ENCODE measurements around the gene ERC1. TPM values are rescaled to one million over a fixed set of nuclear protein-coding genes. Genes with fewer than 3 reads are reported as not detected.
A peak's percentile ranks its signal among the peaks of the same experiment; 100 is the strongest.

Gene ERC1
- total and polyA plus RNA-seq, 9 of the 15 experiments (the other 6 are each of a cell fraction or from before 2014, with no cell fraction given): 0.74 to 11.8 (median 4.8) TPM

DNA sequence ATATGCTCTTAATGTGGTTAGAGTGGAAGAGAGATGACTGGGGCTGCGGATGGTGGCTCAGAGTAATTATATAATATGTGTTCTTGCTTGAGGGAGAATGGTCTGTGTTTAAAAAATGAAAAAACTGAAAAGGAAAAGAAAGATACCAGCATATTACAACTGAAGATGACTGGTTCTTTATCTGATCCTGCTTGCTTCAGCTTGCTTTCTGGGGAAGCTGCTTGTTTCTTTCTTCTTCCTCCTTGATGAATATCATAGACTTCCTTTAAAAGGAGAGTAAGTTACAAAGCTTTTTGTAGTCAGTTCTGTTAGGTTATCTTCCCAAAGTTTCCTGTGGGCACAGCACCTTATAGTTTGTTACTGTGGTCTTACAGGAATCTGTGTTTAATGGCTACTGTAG lies 210.9 kb downstream of the ERC1 start:
- POLR2A ChIA-PET: interaction anchor here (0.9 to 1.0 kb wide), 2 partner anchors 10 to 25 kb away, joined by 3 read pairs; no protein-coding TSS in a partner anchor

DNA sequence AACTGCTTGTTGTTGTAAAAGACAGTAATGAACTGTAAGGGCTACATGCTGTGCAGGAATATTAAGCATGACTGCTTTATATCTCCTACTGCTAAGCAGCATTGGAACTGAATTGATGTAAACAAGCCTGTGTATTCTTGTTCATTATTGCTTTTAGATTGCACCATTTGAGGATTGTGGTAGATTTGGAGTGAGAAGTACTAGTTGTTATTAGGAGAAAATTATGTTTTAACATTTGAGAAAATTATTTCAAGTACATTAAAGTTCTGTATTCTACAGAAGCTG lies 212.7 kb downstream of the ERC1 start:
- Histone ChIP-seq H3K79me2 (ENCODE audit: control insufficient read depth, insufficient read depth, low read length) (no peaks in the 10 kb centered on the region), H3K27ac (ENCODE audit: extremely low read depth, low read depth, low read length) (no peak overlapping the region), H4K20me1 (replicated peaks; ENCODE audit: control insufficient read depth, insufficient read depth, low read length) (no peaks in the 10 kb centered on the region), H3K36me3 (ENCODE audit: control insufficient read depth, insufficient read depth, low read length) (no peaks in the 10 kb centered on the region), H3K4me3 (no peak overlapping the region), H3K9me1 (ENCODE audit: control insufficient read depth, insufficient read depth, low read length) (no peaks in the 10 kb centered on the region), H3K4me1 (replicated peaks in 1 of 2; ENCODE audit: control insufficient read depth in 2 of 2, insufficient read depth in 2 of 2, low read length in 2 of 2) (no peaks in the 10 kb centered on the region; a peak in 1 of 5 replicates), H3K4me2 (ENCODE audit: insufficient read depth, low read length) (no peak overlapping the region), H3K27me3 (ENCODE audit: control insufficient read depth in 2 of 2, insufficient read depth in 2 of 2, low read length in 2 of 2) (no peaks in the 10 kb centered on the region), H2AFZ (ENCODE audit: low read depth, low read length) (no peak overlapping the region), H3K9me3 (replicated peaks; ENCODE audit: control insufficient read depth, insufficient read depth, low read depth, low read length) (no peaks in the 10 kb centered on the region), H3K9ac (ENCODE audit: insufficient read depth in 1 of 2, low read depth in 2 of 2, low read length in 2 of 2) (no peak overlapping the region)
- no TSS peak for BruUV-seq (replicated peaks)
- in situ Hi-C loops (cut with MboI) (no loop called here), intact Hi-C loops (cut with micrococcal nuclease) (no loop called here)
- ChIA-PET CTCF (ENCODE audit: low intra/inter-chr PET ratio) (no interaction called here), POLR2A (interaction anchor here (0.7 kb wide), 1 partner anchor 110 kb away, joined by 3 read pairs; no protein-coding TSS in a partner anchor)
- FAIRE-seq (no peak), ATAC-seq (no peak), DNase-seq (ENCODE audit: extremely low read depth in 1 of 4, low spot score in 3 of 4) (no peak)
- TF ChIP-seq CEBPG (CRISPR knock-in tag; IDR thresholded peaks at IDR 0.05) (no peak), CEBPG (tag; conservative IDR thresholded peaks at IDR 0.05 in 1 of 2, IDR thresholded peaks at IDR 0.05 in 1 of 2) (peak in 1 of 2 experiments; percentile 31; a peak in 1 of 4 replicates), KLF13 (tag; IDR thresholded peaks at IDR 0.05; ENCODE audit: borderline replicate concordance, low read depth) (no peak)

More for the DNA sequence above, 210.9 kb downstream of the ERC1 start:
- Histone ChIP-seq H3K36me3 (ENCODE audit: control insufficient read depth, insufficient read depth, low read length) (peaks cover 6% of the 10 kb centered on the region; the same call in 1 of the 3 replicates), H4K20me1 (replicated peaks; ENCODE audit: control insufficient read depth, insufficient read depth, low read length) (no peaks in the 10 kb centered on the region), H3K27me3 (ENCODE audit: control insufficient read depth in 2 of 2, insufficient read depth in 2 of 2, low read length in 2 of 2) (no peaks in the 10 kb centered on the region), H3K9me1 (ENCODE audit: control insufficient read depth, insufficient read depth, low read length) (no peaks in the 10 kb centered on the region), H3K9ac (ENCODE audit: insufficient read depth in 1 of 2, low read depth in 2 of 2, low read length in 2 of 2) (no peak overlapping the region), H3K4me3 (no peak overlapping the region), H3K9me3 (replicated peaks; ENCODE audit: control insufficient read depth, insufficient read depth, low read depth, low read length) (peaks cover 2% of the 10 kb centered on the region; the same call in 1 of the 2 replicates), H2AFZ (ENCODE audit: low read depth, low read length) (no peak overlapping the region), H3K4me2 (ENCODE audit: insufficient read depth, low read length) (no peak overlapping the region), H3K27ac (ENCODE audit: extremely low read depth, low read depth, low read length) (peak overlapping the region; percentile 20; the same call in 1 of the 3 replicates), H3K79me2 (ENCODE audit: control insufficient read depth, insufficient read depth, low read length) (no peaks in the 10 kb centered on the region), H3K4me1 (replicated peaks in 1 of 2; ENCODE audit: control insufficient read depth in 2 of 2, insufficient read depth in 2 of 2, low read length in 2 of 2) (no peaks in the 10 kb centered on the region; a peak in 1 of 5 replicates)
- no peak for DNase-seq (ENCODE audit: extremely low read depth in 1 of 4, low spot score in 3 of 4)
- CTCF ChIA-PET (ENCODE audit: low intra/inter-chr PET ratio): no interaction called here
- TF ChIP-seq JUND (IDR thresholded peaks at IDR 0.05; ENCODE audit: borderline replicate concordance, low read depth, low read length): 0 out of 2 replicates have a peak, but pooled peaks have one; percentile 8
- no peak for TF ChIP-seq JUND (tag; IDR thresholded peaks at IDR 0.05; ENCODE audit: borderline replicate concordance, low read depth, low read length)
- TF ChIP-seq FOSL1 (tag; conservative IDR thresholded peaks at IDR 0.05): peak; percentile 37; the same call in 1 of the 2 replicates
- TF ChIP-seq RFX5 (IDR thresholded peaks at IDR 0.05; ENCODE audit: low read depth, low read length): no peak
- WGBS (ENCODE audit: insufficient coverage, low coverage, missing lambda C conversion rate): no CpG with 5 or more reads among the region's 1 CpG
- no peak for FAIRE-seq
- no TSS peak for BruUV-seq (replicated peaks)
- in situ Hi-C loops (cut with MboI) (no loop called here), intact Hi-C loops (cut with micrococcal nuclease) (no loop called here)
- no peak for ATAC-seq

Data from K562 (cell line).